ENCODE measurements around the gene DEPDC5.

DNA sequence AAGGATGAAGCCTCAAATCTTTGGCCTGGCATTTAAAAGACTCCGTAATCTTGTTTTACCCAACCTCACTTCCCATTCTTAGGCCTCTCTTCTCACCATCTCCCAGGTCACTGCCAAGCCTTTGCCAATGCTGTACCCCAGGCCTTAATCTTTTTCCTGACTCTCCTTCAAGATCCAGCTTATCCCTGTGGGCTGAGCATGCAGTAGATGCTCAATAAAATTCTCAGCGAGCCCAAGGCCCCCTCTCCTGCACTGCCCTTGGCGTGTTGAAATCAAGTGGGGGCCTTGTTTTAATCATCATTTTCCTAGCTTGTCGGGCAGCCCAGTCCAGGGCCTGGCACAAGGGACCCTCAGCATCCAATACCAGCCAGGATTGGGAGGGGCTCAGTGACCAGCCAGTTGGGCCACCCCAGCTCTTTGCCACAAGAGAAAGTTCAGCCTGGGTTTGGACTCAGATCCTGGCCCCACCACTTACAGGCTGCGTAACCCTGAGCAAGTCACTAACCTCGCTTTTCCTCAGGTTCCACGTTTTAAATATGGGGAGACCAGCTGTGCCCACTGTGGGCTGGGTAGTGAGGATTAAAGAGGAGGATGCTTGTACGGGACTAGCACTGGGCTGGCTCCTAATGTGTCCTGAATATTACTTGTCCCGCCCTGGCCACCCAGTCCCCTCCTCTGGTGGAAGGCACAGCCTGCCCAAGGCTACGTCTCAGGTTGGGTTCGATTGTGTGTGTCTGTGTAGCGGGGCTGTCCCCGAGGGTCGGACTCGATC is 189.6 kb downstream of the DEPDC5 start:
- TF ChIP-seq, protein P1, sequence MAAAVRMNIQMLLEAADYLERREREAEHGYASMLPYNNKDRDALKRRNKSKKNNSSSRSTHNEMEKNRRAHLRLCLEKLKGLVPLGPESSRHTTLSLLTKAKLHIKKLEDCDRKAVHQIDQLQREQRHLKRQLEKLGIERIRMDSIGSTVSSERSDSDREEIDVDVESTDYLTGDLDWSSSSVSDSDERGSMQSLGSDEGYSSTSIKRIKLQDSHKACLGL (CRISPR knock-in tag; IDR thresholded peaks at IDR 0.05; ENCODE audit: borderline replicate concordance, poor library complexity, severe bottlenecking): no peak
- TF ChIP-seq, protein P2, sequence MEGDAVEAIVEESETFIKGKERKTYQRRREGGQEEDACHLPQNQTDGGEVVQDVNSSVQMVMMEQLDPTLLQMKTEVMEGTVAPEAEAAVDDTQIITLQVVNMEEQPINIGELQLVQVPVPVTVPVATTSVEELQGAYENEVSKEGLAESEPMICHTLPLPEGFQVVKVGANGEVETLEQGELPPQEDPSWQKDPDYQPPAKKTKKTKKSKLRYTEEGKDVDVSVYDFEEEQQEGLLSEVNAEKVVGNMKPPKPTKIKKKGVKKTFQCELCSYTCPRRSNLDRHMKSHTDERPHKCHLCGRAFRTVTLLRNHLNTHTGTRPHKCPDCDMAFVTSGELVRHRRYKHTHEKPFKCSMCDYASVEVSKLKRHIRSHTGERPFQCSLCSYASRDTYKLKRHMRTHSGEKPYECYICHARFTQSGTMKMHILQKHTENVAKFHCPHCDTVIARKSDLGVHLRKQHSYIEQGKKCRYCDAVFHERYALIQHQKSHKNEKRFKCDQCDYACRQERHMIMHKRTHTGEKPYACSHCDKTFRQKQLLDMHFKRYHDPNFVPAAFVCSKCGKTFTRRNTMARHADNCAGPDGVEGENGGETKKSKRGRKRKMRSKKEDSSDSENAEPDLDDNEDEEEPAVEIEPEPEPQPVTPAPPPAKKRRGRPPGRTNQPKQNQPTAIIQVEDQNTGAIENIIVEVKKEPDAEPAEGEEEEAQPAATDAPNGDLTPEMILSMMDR (IDR thresholded peaks at IDR 0.05 in 2 of 3, conservative IDR thresholded peaks at IDR 0.05 in 1 of 3; ENCODE audit: insufficient read depth in 2 of 3, low read depth in 1 of 3, low read length in 3 of 3): no peak
- TF ChIP-seq CREB1 (IDR thresholded peaks at IDR 0.05) (no peak), CREB1 (CRISPR knock-in tag; IDR thresholded peaks at IDR 0.05) (no peak), HNRNPH1 (optimal IDR thresholded peaks at IDR 0.05; ENCODE audit: low read depth, low read length) (no peak), POLR2A (conservative IDR thresholded peaks at IDR 0.05) (peak; percentile 68)
- TF ChIP-seq, protein P3, sequence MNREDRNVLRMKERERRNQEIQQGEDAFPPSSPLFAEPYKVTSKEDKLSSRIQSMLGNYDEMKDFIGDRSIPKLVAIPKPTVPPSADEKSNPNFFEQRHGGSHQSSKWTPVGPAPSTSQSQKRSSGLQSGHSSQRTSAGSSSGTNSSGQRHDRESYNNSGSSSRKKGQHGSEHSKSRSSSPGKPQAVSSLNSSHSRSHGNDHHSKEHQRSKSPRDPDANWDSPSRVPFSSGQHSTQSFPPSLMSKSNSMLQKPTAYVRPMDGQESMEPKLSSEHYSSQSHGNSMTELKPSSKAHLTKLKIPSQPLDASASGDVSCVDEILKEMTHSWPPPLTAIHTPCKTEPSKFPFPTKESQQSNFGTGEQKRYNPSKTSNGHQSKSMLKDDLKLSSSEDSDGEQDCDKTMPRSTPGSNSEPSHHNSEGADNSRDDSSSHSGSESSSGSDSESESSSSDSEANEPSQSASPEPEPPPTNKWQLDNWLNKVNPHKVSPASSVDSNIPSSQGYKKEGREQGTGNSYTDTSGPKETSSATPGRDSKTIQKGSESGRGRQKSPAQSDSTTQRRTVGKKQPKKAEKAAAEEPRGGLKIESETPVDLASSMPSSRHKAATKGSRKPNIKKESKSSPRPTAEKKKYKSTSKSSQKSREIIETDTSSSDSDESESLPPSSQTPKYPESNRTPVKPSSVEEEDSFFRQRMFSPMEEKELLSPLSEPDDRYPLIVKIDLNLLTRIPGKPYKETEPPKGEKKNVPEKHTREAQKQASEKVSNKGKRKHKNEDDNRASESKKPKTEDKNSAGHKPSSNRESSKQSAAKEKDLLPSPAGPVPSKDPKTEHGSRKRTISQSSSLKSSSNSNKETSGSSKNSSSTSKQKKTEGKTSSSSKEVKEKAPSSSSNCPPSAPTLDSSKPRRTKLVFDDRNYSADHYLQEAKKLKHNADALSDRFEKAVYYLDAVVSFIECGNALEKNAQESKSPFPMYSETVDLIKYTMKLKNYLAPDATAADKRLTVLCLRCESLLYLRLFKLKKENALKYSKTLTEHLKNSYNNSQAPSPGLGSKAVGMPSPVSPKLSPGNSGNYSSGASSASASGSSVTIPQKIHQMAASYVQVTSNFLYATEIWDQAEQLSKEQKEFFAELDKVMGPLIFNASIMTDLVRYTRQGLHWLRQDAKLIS (CRISPR knock-in tag; IDR thresholded peaks at IDR 0.05): no peak
- TF ChIP-seq, protein P4, sequence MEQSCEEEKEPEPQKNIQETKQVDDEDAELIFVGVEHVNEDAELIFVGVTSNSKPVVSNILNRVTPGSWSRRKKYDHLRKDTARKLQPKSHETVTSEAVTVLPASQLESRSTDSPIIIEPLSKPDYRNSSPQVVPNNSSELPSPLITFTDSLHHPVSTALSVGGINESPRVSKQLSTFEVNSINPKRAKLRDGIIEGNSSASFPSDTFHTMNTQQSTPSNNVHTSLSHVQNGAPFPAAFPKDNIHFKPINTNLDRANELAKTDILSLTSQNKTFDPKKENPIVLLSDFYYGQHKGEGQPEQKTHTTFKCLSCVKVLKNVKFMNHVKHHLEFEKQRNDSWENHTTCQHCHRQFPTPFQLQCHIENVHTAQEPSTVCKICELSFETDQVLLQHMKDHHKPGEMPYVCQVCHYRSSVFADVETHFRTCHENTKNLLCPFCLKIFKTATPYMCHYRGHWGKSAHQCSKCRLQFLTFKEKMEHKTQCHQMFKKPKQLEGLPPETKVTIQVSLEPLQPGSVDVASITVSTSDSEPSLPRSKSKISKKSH (CRISPR knock-in tag; IDR thresholded peaks at IDR 0.05): no peak

Data from K562 (cell line).